Left hindlimb (tissue), 1 donor: ENCODE measurements around the gene APOBEC3A.

Experiments
- DNase-seq: peaks from one replicate; pipeline ENCODE4 v3.0.0-alpha.2; 2018

APOBEC3A gene

GRCh38 chr22:38957046-38957770 lies at the start of gene APOBEC3A:
Gene APOBEC3A, plus strand, starts transcription at chr22:38957609. Its CDS starts 83 bp downstream, at chr22:38957692.
- DNase-seq, result peak; percentile 12

- DNase-seq, result no peak
These were observed 49.6 kb upstream of the APOBEC3A start for GRCh38 chr22:38907767-38908166.

DNA sequence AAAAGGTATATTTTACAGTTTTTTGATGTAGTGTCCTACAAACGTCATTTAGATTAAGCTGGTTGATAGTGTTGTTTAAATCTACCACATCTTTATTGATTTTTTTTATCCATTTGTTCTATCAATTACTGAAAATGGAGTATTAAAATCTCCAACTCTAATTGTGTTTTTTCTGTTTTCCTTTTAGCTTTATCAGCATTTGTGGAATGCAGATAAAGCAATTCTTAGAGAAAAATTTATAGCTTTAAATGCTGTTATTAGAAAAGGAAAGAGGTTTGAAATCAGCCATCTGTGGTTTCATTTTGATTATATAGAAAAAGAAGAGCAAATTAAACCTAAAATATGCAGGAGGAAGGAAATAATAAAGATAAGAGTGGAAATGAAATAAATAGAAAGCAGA lies 46.0 kb upstream of the APOBEC3A start:
- DNase-seq, result no peak

- DNase-seq, result no peak
These were observed 37.7 kb upstream of the APOBEC3A start for GRCh38 chr22:38919631-38920190.

- no peak for DNase-seq
These were observed 36.3 kb upstream of the APOBEC3A start for GRCh38 chr22:38921120-38921519.

DNA sequence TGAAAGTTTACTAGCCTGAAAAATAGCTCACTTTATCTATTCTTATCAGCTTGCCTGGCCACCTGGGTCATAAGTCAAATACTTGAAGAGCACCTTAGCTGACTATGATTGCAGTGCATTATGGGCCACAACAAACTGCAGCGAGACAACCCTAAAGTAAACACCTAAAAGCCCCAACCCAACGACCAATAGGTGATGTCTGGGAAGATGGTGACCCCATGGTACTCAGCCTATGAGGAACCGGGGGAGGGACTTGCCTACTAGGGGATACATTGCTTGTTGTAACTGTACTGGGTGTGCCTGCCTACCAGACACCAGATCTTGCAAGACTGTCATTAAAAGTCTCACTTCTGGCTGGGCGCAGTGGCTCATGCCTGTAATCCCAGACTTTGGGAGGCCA lies 35.6 kb upstream of the APOBEC3A start:
- no peak for DNase-seq

DNA sequence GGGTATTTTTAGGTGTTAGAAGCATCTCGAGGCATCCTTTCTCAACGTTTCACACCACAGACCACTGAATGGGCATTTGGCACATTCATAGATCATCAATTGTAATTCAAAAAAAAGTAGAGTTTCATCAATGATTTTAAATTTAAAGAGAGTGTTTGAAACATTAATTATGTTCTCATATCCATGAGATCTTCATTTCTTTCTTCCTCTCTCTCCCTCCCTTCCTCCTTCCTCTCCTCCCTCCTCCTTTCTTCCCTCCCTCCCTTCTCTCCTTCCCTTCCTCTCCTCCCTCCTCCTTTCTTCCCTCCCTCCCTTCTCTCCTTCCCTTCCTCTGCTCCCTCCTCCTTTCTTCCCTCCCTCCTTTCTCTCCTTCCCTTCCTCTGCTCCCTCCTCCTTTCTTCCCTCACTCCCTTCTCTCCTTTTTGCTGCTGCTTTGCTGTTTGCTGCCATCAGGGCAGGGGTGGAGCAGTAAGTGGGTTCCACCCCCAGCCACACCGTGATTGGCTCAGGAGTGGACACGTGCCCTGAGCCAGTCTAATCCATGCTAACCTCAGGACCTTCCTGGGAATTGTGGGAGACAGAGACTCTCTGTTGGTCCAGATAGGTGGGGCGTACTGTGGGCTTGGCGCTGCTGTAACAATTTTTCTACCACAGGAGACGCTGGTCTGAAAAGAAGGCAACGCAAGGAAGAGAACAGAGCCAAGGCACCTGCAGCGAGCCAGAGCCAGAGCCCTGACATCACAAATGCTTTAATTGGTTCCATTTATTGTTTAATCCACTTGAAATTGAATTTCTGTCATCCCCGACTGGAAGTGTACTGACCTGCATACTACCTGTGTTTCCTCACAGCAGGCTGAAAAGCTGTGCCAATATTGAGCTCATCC lies 33.7 kb upstream of the APOBEC3A start:
- peak; percentile 90 for DNase-seq

DNA sequence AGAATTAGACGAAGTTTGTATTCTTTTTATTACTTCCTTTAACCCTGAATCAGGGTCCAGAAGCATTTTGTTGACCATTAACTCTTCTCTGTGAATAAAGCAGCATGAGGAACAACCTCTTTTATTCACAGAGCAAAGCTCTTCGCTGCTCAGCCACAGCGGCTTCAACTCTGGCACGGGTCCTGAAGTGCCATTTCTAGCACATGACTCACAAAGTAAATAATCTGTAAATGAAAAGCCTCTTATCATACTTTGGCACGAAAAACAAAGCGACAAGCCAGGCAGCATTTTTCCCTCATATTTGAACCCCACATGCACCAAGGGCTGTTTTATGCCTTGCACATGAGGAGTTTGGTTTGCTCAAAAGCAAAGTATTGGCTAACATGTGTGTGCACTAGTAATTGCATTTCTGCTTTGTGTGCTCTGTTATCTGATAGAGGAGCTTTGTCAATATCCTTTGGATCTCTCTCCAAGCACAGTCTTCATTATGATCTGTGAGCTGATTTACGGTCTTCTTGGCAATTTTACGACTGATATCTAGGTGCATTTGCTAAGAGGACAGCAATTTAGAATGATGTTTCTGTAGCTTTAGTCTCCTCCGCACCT lies 33.0 kb upstream of the APOBEC3A start:
- DNase-seq, result peak; percentile 77

DNA sequence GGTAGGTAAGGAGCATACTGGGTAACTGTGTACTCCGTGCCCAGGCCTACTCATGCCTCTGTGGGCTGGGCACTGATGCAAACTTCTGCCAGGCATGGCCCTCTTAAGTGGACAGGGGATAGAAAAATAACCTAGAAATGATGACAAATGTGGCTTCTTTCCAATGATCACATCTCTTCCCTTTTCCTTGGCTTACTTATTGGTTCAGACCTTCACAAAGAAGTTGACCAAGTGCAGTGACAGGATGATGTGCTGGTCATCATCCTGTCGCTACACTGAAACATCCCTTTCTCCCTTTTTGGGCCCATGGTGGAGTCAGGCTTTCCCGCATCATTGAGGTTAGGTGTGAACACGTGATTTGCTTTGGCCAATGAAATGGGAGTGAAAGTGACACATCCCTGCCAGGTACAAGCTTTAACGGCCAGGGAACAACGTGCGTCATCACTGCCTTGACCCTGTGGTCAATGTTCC lies 31.8 kb upstream of the APOBEC3A start:
- no peak for DNase-seq

GRCh38 chr22:38927033-38927781 lies 30.2 kb upstream of the APOBEC3A start:
- DNase-seq, result peak; percentile 66

- no peak for DNase-seq
These were observed 26.9 kb upstream of the APOBEC3A start for GRCh38 chr22:38930512-38930911.

- no peak for DNase-seq
These were observed 22.4 kb upstream of the APOBEC3A start for GRCh38 chr22:38935023-38935422.

- no peak for DNase-seq
These were observed 21.8 kb upstream of the APOBEC3A start for GRCh38 chr22:38935616-38936015.

- no peak for DNase-seq
These were observed 20.8 kb upstream of the APOBEC3A start for GRCh38 chr22:38936562-38936961.

DNA sequence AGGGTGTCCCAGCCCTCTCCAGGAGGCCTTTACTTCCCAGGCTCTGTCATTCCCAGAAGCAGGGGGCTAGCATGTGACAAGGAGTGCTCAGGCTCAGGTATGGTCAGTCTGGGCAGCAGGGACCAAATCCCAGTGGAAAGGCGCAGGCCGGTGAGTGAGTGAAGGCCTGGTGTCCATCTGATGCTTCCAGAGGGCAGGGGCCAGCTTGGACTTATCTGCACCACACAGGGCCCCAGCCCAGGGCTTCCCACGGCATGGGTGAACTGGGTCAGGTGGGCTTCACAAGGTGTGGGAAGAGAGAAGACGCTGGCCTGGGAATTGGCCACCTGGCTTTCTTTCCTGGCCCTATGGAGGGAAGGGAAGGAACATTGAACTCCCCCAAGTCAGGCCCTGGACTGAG lies 20.4 kb upstream of the APOBEC3A start:
- DNase-seq, result no peak

DNA sequence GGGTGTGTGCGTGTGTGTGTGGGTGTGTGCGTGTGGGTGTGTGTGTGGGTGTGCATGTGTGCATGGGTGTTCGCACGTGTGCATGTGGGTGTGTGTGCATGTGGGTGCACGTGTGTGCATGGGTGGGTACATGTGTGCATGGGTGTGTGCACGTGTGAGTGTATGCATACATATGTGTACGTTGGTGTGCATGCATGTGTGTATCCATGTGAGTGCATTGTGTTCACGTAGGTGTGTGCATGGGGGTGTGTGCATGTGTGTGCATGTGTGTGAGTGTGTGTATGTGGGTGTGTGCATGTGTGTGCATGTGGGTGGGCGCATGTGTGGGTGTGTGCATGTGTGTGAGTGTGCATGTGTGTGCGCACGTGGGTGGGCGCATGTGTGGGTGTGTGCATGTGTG lies 19.9 kb upstream of the APOBEC3A start:
- no peak for DNase-seq

- no peak for DNase-seq
These were observed 19.2 kb upstream of the APOBEC3A start for GRCh38 chr22:38938221-38938620.

DNA sequence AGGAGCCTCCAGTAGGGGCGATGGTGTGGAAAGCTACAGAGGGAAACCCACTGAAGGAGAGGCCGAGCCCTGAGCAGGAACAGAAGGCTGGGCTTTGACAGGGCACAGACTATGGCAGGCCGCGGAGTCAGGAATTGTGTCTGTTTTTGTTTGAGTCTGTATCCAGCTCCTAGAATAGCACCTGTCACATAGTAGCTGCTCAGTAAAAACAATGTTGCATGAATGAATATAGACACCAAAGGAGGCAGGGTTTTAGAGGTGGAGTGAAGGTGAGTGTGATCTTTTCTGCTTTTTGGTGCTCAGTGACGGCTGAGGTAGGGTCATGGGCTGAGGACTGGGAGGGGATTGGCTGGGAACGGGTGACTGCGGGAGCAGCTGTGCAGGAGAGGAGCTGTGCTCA lies 18.5 kb upstream of the APOBEC3A start:
- no peak for DNase-seq

DNA sequence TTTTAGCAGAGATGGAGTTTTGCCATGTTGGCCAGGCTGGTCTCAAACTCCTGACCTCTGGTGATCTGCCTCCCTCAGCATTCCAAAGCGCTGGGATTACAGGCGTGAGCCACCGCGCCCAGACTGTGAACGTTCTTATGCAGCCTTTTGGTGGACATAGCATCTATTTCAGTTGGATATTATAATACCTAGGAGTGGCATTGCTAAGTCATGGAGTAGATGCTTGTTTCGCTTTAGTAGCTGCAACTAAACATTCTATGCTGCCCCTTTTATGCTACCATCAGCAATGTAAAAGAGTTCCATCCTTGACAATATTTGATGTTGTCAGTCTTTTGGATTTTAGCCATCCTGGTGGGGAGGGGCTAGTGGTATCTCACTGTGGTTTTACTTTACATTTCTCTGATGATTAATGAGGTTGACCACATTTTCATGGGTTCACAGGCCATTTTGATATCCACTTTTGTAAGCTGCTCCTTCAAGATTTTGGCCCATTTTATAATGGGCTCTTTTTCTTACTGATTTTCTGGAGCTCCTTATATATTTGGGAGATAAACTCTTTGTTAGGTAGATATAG lies 16.5 kb upstream of the APOBEC3A start:
- no peak for DNase-seq

GRCh38 chr22:38941488-38941987 lies 15.9 kb upstream of the APOBEC3A start:
- DNase-seq, result no peak

GRCh38 chr22:38942702-38943101 lies 14.7 kb upstream of the APOBEC3A start:
- DNase-seq, result no peak

GRCh38 chr22:38943201-38943600 lies 14.2 kb upstream of the APOBEC3A start:
- DNase-seq, result no peak
